Calu3 (cell line): ENCODE results near the gene HNRNPA0. TPM values are rescaled to one million over a fixed set of nuclear protein-coding genes. Genes with fewer than 3 reads are reported as not detected.

Source experiments
- BruUV-seq: library from RNA; stranded (reverse); fragments of 400-500 nt; replicated peaks from 2 replicates; lab custom pipeline; 2021; lab: Mats Ljungman, UMichigan
- CTCF ChIA-PET: fragments of 300-600 bp; sonication (Branson Sonifier 250); formaldehyde crosslinking; loops from one replicate; lab custom pipeline; 2022; ENCODE audit warnings: antibody characterized with exemption; lab: Charles Lee
- DNase-seq: peaks from one replicate; pipeline ENCODE4 v3.0.0; 2022
- H3K27ac Mint-ChIP-seq: one replicate; pipeline ENCODE4 v1.8.0; 2022; ENCODE audit warnings: mixed read lengths; ENCODE audit not compliant: unreplicated experiment
- H3K27me3 Mint-ChIP-seq: one replicate; pipeline ENCODE4 v1.8.0; 2022; ENCODE audit warnings: mixed read lengths; ENCODE audit not compliant: unreplicated experiment
- H3K36me3 Mint-ChIP-seq: one replicate; pipeline ENCODE4 v1.8.0; 2022; ENCODE audit warnings: mild to moderate bottlenecking, moderate library complexity, mixed read lengths; ENCODE audit not compliant: insufficient read depth, unreplicated experiment
- H3K4me1 Mint-ChIP-seq: one replicate; pipeline ENCODE4 v1.8.0; 2022; ENCODE audit warnings: mild to moderate bottlenecking, low read depth, mixed read lengths; ENCODE audit not compliant: unreplicated experiment
- H3K4me3 Mint-ChIP-seq: one replicate; pipeline ENCODE4 v1.8.0; 2022; ENCODE audit warnings: mild to moderate bottlenecking, low read depth, moderate library complexity, mixed read lengths; ENCODE audit not compliant: unreplicated experiment
- H3K9me3 Mint-ChIP-seq: one replicate; pipeline ENCODE4 v1.8.0; 2022; ENCODE audit warnings: low read depth, mixed read lengths; ENCODE audit not compliant: unreplicated experiment
- CTCF ChIP-seq: fragments of 200-600 bp; IDR thresholded peaks from one replicate; pipeline ENCODE4 v1.8.0; 2022; ENCODE audit warnings: antibody characterized with exemption; ENCODE audit not compliant: unreplicated experiment
- intact Hi-C: fragments of 100-400 bp; cut with micrococcal nuclease; formaldehyde crosslinking; loops from one replicate; pipeline ENCODE4 v1.10.0; 2022; ENCODE audit not compliant: unreplicated experiment
- total RNA-seq: library from RNA; stranded (reverse); gene quantifications from 2 replicates; pipeline ENCODE4 v1.2.3, GENCODE V29; 2022

Gene HNRNPA0
- total RNA-seq, 1 experiment from 2014 or later = 42.3 TPM

- CTCF ChIA-PET = interaction anchor here (2.0 kb wide), 1 partner anchor 19 kb away, joined by 7 read pairs; no protein-coding TSS in a partner anchor
- no peak for DNase-seq
- peak overlapping the region; percentile 28 for H3K27ac Mint-ChIP-seq
- peaks cover 45% of the 10 kb centered on the region for H3K4me1 Mint-ChIP-seq
- BruUV-seq = no TSS peak
- H3K27me3 Mint-ChIP-seq = no peaks in the 10 kb centered on the region
- intact Hi-C loops = no loop called here
- H3K9me3 Mint-ChIP-seq = no peaks in the 10 kb centered on the region
- TF ChIP-seq CTCF = no peak
- no peak overlapping the region for H3K4me3 Mint-ChIP-seq
- peaks cover 25% of the 10 kb centered on the region for H3K36me3 Mint-ChIP-seq
These were observed 6.1 kb upstream of the HNRNPA0 start for GRCh38 chr5:137760294-137760693.

GRCh38 chr5:137758715-137759306, 4.6 kb upstream of the HNRNPA0 start:
- no peaks in the 10 kb centered on the region for H3K9me3 Mint-ChIP-seq
- H3K27me3 Mint-ChIP-seq = no peaks in the 10 kb centered on the region
- H3K4me1 Mint-ChIP-seq = peaks cover 41% of the 10 kb centered on the region
- no peak for TF ChIP-seq CTCF
- peaks cover 40% of the 10 kb centered on the region for H3K36me3 Mint-ChIP-seq
- H3K4me3 Mint-ChIP-seq = peak overlapping the region; percentile 15
- no TSS peak for BruUV-seq
- intact Hi-C loops = no loop called here
- DNase-seq = no peak
- CTCF ChIA-PET = no interaction called here
- peak overlapping the region; percentile 68 for H3K27ac Mint-ChIP-seq

DNA sequence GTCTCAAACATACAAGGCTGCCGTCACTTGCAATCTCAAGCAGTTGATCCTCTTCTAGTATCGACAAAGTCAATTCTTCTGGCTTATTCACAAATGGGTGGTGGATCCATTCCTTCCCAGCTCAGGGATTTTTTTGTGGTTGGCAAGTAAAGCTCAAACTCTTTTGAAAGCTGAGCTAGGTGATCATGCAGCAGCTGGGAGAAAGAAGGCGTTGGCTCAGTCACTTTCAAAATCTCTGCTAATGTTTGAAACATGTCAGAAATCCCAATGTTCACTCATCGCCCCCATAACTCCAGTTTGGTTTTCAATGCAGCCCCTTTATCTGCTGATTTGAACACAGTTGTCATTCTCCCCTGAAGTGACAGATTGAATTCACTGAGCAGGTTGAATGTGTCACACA, 4.0 kb upstream of the HNRNPA0 start:
- no TSS peak for BruUV-seq
- CTCF ChIA-PET = no interaction called here
- peaks cover 47% of the 10 kb centered on the region for H3K36me3 Mint-ChIP-seq
- H3K9me3 Mint-ChIP-seq = no peaks in the 10 kb centered on the region
- H3K27ac Mint-ChIP-seq = peak overlapping the region; percentile 68
- TF ChIP-seq CTCF = no peak
- H3K27me3 Mint-ChIP-seq = no peaks in the 10 kb centered on the region
- H3K4me1 Mint-ChIP-seq = peaks cover 41% of the 10 kb centered on the region
- intact Hi-C loops = no loop called here
- H3K4me3 Mint-ChIP-seq = peak overlapping the region; percentile 15
- no peak for DNase-seq

- CTCF ChIA-PET = no interaction called here
- Mint-ChIP-seq H3K27ac (no peak overlapping the region), H3K4me1 (peaks cover 41% of the 10 kb centered on the region), H3K36me3 (peaks cover 52% of the 10 kb centered on the region), H3K9me3 (no peaks in the 10 kb centered on the region), H3K27me3 (no peaks in the 10 kb centered on the region), H3K4me3 (no peak overlapping the region)
- intact Hi-C loops = no loop called here
- no peak for TF ChIP-seq CTCF
- no peak for DNase-seq
- no TSS peak for BruUV-seq
These were observed 3.5 kb upstream of the HNRNPA0 start for GRCh38 chr5:137757634-137758033.
